C4-2B (cell line): ENCODE measurements around the gene CAMTA1.

ENCODE experiments used
- CTCF ChIP-seq: fragments of 450-650 bp; conservative IDR thresholded peaks from 2 replicates; pipeline ENCODE4 v1.5.1; 2017; ENCODE audit warnings: mild to moderate bottlenecking
- ZFX ChIP-seq: fragments of 450-650 bp; IDR thresholded peaks from 2 replicates; pipeline ENCODE4 v1.6.1; 2017

GRCh38 chr1:6747674-6748073 is 37.6 kb upstream of the CAMTA1 start:
- TF ChIP-seq CTCF (no peak), ZFX (no peak)
